MV-4-11 (cell line): ENCODE data around the gene TMEM243.

ENCODE experiments used
- DNase-seq: peaks from one replicate; lab custom pipeline; 2025; lab: John Stamatoyannopoulos, UW

Gene TMEM243

GRCh38 chr7:87156709-87157108 is 62.8 kb downstream of the TMEM243 start:
- DNase-seq = no peak

GRCh38 chr7:87155788-87156187 is 63.7 kb downstream of the TMEM243 start:
- no peak for DNase-seq

- DNase-seq = no peak
These were observed 65.0 kb downstream of the TMEM243 start for GRCh38 chr7:87154569-87154968.

GRCh38 chr7:87154166-87154565 is 65.4 kb downstream of the TMEM243 start:
- DNase-seq = no peak

- peak; percentile 18 for DNase-seq
These were observed 66.5 kb downstream of the TMEM243 start for GRCh38 chr7:87152897-87153641.

- DNase-seq = peak; percentile 90
These were observed 67.2 kb downstream of the TMEM243 start, which contains the start of gene DMTF1 for GRCh38 chr7:87152112-87152896. Gene DMTF1 (plus strand): TSS chr7:87152453. CDS start chr7:87164942, 12,489 bp downstream.

- no peak for DNase-seq
These were observed 67.8 kb downstream of the TMEM243 start for GRCh38 chr7:87151729-87152111.

GRCh38 chr7:87151002-87151728 is 68.4 kb downstream of the TMEM243 start:
- no peak for DNase-seq

GRCh38 chr7:87148332-87148955 is 71.1 kb downstream of the TMEM243 start:
- no peak for DNase-seq

GRCh38 chr7:87147500-87147899 is 72.0 kb downstream of the TMEM243 start:
- DNase-seq = no peak

GRCh38 chr7:87146740-87147386 is 72.7 kb downstream of the TMEM243 start:
- DNase-seq = no peak
